GM18858 (cell line): ENCODE results near the gene KCNN4.
"Not testable (repeated sequence)": the region's sequence is repeated elsewhere in the genome, so short reads cannot be mapped to it uniquely, and the experiment has no call there.

Experiments
- ATAC-seq: cut with Tn5 transposase; IDR thresholded peaks from one replicate; pipeline ENCODE4 v1.9.1; 2021; ENCODE audit not compliant: unreplicated experiment

KCNN4 gene

DNA sequence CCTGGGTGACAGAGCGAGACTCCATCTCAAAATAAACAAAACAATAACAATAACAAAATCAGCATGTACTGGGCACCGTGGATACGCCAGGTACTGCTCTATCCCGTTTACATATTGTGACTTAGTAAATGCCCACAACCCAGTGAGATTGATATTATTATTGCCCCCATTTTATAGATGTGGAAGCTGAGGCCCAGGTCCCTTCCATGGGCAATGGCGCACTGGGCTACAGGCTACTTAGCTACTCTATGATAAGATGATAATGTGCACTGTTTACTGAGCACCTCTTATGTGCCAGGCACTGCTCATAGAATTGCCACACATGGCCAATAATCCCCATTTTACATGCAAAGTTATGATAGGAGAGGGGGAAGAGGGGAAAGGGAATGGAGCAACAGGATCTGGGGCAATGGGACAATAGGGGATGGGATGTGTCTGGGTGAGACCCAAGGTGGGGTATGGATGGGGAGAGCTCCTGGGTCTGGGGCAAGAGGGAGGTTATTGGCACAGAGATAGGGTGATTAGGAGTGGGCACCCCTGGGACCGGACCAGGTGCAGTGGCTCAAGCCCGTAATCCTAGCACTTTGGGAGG lies 5.4 kb downstream of the KCNN4 start:
- ATAC-seq, result no peak

DNA sequence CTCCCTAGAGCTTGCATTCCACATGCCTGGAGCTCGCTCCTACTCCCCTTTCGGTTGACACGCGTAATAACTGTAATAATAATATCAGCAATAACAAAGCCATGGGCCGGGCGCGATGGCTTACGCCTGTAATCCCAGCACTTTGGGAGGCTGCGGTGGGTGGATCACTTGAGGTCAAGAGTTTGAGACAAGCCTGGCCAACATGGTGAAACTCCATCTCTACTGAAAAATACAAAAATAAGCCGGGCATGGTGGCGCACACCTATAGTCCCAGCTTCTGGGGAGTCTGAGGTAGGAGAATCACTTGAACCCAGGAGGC lies 5.9 kb downstream of the KCNN4 start:
- ATAC-seq, result not testable (repeated sequence)

DNA sequence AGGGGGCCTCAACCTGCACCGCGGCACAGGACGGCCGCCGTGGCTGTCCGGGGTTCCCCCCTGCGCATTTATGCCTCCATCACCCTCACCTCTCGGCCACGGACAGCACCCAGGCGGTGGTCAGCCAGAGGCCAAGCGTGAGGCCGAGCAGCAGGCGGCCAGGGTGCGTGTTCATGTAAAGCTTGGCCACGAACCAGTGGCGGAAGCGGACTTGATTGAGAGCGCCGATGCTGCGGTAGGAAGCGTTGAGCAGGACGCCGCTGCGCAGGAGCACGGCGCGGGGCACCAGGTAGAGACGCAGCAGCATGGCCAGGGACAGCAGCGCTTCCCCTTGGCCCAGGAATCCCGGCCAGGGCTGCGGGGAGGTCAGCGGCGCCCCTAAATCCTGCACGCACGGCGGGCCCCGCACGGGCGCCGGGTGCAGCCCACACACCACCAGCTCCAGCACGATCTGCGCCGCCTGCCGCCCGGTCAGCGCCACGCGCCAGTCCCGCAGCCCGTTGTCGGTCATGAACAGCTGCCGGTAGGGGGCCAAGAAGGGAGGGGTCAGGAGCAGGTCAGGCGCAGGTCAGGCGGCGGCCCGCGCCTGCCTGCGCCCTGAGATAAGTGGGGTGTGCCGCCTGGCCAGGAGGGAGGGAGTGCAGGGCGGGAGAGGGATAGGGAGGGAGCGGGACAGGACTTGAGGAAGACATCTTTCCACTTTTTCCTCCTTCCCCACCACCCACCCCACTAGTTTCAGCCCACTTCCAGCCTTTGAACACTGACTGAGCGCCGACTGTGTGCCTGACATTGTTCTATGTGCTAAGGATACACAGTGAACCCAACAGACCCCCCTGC lies 6.5 kb downstream of the KCNN4 start:
- ATAC-seq, result no peak

DNA sequence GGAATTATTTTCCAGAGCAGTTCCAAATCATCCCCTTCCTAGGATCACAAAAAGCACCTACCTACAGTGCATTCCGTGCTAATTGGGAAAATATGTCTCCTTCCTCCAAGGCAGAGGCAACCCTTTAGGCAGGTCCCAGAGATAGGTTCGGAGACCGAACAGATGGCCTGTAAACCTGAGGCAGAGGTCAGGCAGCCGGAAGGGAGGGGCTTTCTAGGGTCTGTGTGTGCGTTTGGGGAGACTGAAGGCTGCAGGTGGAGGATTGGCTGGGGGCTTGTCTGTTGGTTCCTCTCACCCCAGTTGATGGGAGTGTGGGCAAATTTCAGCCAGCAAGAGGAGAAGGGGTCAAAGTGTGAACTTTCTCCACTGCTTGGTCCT lies 7.1 kb downstream of the KCNN4 start:
- ATAC-seq, result no peak

DNA sequence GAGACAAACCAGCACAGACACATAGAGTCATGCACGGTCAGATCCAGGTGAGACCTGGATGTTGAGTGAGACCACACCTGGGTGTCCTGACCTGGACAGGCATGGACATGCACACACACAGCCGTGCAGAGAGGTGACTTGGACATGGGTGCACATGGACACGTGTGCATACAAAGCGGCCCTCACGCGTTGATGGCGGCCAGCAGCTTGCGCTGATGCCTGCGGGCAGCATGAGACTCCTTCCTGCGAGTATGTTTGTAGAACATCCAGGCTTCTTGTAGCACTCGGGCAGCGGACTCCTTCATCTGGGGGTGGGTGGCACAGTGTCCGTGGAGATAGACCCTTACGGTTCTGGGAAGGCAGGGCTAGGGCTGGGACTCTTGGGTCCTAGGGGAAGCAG lies 11.5 kb downstream of the KCNN4 start:
- no peak for ATAC-seq

DNA sequence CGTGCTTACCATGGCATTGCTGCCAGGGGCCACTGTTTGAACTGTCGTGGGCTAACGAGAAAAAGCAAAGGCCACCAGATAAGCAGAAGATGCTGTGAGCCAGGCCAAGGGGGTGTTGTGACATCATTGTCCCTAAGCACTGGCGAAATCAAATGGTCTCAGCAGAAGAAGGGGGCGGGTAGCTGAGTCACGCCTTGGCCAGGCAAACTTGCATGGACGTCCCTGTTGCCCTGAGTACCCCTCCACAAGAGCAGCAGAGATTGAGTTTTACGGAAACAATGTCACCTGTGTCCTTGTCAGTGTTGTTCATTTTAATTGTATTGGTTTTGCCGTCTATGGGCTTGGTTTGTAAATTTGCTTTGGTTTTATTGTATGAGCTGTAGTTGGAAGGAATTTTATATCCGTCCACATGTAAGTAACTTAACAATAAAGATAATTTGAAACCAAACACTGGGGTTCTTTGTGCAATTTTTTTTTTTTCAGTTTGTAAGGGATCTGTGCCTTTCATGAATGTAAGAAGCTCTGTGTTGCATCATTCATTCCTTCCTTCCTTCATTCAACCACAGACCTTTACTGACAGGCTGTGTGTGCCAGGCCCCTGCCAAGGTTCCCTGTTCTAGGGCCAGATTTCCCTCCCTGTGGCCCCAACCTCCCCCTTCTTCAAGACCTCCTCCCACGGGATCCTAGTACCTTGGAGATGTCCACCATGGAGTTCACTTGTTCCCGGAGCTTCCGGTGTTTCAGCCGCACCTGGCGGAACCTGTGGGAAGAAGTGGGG lies 12.3 kb downstream of the KCNN4 start:
- no peak for ATAC-seq

DNA sequence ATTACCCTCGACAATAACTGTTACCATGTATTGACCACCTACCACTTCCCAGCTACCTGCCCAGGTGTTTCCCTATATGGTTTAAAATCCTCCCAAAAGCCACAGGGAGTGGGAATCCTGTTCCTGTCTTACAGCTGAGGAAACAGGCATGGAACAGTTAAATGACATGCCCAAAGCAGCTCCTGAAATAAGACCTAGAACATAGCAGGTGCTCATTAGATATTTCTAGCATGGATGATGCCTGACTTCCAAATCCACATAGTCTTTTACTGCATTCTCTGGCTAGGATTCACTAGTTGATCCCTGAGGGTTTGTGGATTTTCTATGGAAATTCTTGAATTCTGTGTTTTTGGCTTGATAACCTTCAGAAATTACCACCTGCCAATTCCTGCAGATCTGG lies 13.0 kb downstream of the KCNN4 start:
- no peak for ATAC-seq

DNA sequence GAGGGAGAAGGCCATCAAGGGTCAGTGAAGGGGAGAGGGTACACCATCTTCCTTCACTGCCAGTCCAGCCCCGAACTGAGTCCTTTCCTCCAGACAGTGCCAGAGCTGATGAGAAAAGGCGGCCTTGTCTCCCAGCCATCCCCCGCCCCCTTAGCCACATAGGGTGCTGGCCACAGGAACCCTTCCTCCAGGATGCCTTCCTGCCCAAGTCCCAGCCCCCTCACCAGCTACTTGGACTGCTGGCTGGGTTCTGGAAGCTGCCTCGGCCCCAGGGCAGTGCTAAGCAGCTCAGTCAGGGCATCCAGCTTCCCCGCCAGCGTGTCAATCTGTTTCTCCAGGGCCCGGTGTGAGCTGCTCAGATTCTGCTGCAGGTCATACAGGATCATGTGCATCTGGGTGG lies 13.5 kb downstream of the KCNN4 start:
- no peak for ATAC-seq

DNA sequence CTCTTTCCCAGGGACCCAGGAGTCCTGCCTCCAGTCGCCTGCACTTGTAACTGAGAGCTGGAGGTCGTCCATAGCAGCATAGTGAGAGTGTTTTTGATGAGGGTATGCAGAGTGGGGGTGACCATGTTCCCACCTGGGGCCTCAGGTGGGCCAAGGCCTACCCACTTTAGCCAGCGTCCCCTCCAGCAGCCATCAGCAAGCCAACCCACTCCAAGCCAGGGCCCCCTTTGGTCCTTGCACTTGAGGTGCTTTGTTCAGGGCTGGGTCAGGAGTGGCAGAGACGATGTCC lies 14.1 kb downstream of the KCNN4 start:
- ATAC-seq, result no peak

DNA sequence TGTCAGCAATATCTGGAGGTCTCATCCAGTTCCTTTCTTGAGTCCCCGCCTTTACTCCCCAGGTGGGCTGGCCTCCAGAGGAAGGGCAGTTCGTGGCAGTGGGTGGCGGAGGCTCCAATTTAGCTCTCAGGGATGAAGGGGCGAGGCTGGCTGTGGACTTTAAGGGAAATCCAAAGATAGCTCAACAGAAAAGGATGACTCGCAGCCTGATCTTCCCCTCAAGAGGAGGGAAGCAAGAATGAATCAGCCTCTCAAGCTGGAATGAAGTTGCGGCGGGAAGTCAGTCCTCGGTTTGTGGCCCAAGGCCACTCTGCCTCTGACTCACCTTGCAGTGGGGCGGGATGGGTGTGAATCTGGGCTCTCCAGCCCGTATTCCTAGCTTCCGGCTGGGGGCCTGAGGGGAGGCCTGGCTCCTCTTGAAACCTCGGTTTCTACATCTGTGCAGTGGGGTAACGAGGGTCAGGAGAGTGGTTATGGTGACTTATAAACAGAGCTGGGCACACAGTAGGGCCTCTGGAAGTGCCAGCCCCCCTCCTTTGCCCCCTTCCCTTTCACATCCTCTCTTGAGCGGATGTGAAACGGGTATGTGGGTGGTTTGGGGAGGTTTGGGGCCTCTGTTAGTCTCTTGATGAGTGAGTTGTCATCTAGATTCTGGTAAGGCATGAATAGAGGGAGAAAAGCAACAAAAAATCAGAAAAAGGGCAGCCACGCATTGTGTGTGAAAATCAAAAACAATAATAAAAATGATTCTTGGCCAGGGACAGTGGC lies 15.5 kb downstream of the KCNN4 start:
- ATAC-seq, result peak; percentile 55

DNA sequence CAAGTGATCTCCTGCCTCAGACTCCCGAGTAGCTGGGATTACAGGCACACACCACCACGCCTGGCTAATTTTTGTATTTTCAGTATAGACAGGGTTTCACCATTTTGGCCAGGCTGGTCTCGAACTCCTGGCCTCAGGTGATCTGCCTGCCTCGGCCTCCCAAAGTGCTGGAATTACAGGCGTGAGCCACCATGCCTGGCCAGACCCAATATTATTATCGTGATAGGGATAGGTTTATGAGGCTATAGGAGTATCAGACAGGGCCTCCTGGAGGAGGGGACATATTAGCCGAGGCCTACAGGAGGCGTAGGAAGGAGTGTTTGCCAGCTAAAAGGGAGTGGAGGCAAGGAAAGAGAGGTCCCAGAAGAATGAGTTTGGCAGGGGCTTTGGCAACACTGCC lies 16.1 kb downstream of the KCNN4 start:
- ATAC-seq, result not testable (repeated sequence)

DNA sequence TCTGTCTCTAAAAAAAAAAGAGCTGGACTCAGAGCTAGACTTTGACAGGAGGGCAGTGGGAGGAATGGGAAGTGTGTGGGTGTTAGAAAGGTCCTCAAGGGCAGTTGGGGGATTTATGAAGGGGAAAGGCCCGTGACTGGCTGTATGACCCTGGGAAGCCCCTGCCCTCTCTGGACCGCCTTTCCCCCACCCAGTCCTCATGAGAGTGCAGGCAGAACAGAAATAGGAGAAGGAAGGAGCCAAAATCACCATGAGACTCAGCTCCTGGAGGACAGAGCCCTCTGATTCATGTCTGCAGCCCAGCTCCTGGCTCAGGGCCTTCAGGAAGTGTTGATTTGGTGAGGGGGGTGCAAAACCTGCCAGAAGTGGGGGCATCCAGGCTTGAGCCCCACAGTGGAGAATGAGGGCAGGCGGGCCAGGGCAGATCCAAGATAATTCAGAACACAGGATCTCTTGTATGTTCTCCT lies 17.3 kb downstream of the KCNN4 start:
- no peak for ATAC-seq

DNA sequence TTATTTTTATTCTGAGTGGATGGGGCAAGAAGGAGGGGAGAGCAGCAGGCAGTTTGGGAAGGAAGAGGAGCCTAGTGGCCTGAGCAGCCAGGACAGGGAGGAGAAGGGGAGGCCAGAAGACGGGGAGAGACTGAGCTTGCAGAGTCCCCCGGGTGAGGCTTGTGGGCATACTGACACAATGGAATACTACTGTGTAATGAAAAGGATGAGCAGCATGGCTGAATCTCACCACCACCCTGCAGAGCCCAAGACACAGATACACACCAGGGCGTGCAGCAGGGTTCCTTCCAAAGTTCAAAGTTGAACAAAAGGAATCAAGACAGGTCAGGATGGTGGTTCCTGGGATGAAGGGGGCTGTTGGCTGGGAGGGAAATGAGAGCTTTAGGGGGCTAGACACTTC lies 18.0 kb downstream of the KCNN4 start:
- no peak for ATAC-seq

DNA sequence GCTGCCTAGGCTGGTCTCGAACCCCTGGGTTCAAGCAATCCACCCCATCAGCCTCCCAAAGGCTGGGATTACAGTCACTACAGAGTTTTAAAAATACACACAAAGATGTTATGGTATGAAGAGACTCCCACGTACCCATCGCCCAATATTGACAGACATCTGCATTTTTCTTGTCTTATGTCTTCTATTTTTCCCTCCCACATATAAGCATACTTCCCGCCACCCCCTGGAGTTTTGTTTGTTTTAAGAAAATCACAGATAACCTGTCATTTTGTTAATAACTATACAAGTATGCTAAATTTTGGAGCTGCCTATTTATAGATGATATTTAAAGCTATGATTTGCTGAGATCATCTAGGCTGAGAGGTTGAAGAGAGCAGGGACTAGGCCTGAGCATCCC lies 19.8 kb downstream of the KCNN4 start:
- no peak for ATAC-seq

DNA sequence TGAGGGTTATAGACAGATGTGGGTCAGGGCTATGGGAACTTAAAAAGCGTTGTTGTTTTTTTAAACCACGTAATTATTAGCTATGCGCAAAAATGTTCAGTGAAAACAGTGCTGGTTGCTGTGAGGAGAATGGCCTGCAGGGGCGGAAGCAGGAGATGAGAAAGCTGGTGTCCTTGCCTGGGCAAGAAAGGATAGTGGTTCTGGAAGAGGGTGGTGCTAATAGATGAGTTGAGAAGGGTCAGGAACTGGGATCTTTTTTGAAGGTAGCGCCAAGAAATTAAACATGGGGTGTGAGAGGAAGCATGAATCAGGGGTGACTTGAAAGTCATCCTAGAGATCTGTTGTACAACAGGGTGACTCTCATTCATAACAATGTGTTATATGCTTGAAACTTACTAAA lies 21.3 kb downstream of the KCNN4 start:
- no peak for ATAC-seq

DNA sequence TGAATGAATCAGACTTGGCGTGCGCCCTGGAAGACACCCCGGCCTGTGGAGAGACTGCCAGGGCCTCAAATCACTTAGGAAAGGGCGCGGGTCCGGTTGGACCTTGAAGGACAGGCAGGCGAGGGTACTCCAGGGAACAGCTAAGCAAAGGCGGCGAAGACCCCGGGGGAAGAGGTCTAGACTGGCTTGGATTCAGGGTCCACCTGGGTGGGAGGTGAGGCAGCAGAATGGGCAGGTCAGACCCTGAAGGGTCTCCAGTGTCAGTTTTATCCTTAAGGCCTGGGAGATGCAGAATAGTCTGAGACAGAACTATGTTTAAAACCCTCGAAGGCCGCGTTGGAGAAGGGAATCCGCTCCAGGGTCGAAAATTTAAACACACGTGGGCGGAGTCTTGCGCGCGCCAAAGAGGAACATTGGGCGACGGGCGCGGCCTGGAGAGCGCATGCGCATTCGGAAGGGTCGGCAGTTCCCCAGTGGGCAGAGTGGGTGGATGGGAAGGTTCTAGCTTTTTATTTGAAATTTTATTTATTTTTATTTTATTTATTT lies 25.4 kb downstream of the KCNN4 start:
- ATAC-seq, result no peak

DNA sequence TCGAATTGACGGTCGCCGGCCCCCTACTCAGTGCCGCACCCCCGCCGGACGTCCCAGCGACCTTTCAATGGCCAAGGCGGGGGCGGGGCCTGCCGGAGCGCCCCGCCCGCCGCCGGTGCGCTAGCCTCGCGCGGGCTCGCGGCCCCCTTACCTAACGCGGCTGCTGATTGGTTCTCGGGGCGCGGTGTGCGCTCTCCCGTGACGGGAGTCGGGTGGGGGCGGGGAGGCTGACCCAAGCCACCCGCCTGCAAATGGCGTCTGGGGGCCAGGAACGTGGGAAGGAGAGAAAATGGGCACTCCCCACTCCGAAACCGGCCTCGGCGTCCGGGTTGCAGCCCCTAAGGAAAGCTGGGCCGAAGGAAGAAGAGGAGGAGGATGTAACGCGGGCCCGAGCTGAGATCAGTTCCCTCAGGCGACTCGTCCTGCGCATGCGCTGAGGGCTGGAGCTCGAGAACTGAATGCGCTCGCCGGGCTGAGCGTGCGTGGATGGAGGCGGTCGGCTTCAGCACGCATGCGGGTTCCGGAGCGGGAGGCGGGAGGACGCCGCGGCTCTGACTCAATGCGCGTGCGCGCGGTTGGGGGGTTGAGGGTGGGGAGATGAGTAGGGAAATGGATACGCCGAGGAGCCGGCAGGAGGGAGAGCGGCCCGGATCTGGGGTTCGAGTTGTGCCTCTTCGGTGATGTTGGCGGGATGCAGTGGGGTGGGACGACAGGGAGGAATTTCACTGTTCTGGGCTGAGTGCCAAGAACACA lies 26.1 kb downstream of the KCNN4 start, which contains the start of gene SMG9:
TSS of gene SMG9 (minus strand) at position 460 of the 753 bp plus-strand sequence. CDS start 4,221 bp downstream, outside the sequence.
- ATAC-seq, result peak; percentile 25

DNA sequence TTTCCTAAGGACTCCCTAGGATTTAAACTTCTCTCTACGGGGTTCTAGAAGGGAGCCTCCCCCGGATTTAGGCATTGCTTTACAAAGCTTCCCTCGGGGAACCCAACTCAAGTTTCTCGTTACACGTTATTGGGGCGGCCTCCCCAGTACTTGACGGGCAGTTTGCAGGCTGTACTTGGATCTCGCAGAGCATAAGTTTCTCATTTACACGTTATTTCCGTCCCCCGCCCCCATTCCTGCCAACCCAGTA lies 26.6 kb downstream of the KCNN4 start:
- ATAC-seq, result no peak

DNA sequence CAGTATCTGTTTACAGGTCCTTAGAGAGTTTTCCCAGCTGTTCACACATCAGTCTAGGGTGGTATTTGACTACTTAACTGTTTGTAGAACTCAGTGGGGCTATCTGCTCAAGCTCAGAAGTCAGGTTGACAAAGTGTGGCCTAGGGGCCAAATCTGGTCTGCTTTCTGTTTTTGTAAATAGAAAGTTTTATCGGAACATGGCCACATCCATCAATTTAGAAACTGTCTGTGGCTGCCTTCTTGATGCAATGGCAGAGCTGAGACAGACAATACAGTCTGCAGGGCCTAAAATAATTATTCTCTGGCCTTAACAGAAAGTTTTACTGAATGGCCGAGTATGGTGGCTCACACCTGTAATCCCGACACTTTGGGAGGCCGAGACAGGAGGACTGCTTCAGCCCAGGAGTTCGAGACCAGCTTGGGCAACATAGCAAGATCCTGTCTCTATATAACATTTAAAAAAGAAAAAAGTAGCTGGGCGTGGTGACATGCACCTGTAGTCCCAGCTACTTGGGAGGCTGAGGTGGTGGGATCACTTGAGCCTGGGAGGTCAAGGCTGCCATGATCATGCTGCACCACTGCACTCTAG lies 28.4 kb downstream of the KCNN4 start:
- ATAC-seq, result no peak

DNA sequence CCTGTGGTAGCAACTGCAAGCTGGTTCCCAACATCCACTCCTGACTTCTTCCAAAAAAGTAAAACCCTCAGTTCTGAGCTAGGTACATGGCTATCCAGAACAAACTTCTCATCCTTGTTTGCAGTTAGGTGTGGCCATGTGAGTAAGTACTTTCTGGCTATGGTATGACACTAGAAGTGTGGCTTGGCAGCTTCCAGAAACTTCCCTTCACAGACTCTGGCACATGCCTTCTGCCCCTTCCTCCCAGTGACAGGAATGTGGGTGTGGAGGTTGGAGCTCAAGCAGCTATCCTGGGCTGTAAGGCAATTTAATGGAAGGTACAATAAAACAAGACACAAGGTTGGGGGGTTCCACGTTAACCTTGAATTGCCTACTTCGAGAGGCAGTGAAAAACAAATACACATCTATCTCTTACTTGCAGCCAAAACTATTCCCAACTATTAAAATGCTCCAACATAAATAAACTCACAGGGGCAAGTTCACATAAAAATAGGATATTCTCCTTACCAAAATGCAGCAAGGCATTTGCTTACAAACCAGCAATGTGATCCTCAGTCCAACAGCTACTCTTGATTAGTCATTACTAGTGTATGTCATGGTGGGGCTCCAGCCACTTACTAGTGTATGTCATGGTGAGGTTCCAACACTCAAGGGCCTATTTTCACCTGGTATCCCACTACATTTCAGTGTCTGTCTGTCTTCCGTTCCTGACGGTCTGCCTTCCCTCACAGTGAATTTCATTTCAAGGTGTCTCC lies 29.1 kb downstream of the KCNN4 start:
- no peak for ATAC-seq
